ENCODE results near the gene SGIP1. TPM values are rescaled to one million over a fixed set of nuclear protein-coding genes. Genes with fewer than 3 reads are reported as not detected.

SGIP1 gene
- polyA plus RNA-seq, 1 experiment = 110 TPM

- H3K4me3 ChIP-seq (ENCODE audit: low read depth, low read length) = no peak overlapping the region
- H3K27ac ChIP-seq (ENCODE audit: low read depth, low read length) = no peak overlapping the region
- no peak for TF ChIP-seq CTCF (IDR thresholded peaks at IDR 0.05; ENCODE audit: low read depth, low read length)
- H3K9me3 ChIP-seq (ENCODE audit: control insufficient read depth, insufficient read depth, low read length) = no peaks in the 10 kb centered on the region
- POLR2A ChIA-PET = no interaction called here
- no peak for DNase-seq (ENCODE audit: low read depth, low spot score)
- no peaks in the 10 kb centered on the region for H3K27me3 ChIP-seq (ENCODE audit: control insufficient read depth, insufficient read depth, low read length)
- CTCF ChIA-PET = interaction anchor here (1.1 to 7.4 kb wide), 3 partner anchors 377 to 444 kb away, joined by 4 to 134 read pairs (median 100); no protein-coding TSS in a partner anchor
These were observed 233.7 kb downstream of the SGIP1 start for GRCh38 chr1:66767626-66768025.

GRCh38 chr1:66768965-66769364 lies 235.0 kb downstream of the SGIP1 start:
- no peaks in the 10 kb centered on the region for H3K27me3 ChIP-seq (ENCODE audit: control insufficient read depth, insufficient read depth, low read length)
- CTCF ChIA-PET = interaction anchor here (1.2 to 7.4 kb wide), 4 partner anchors 380 to 445 kb away, joined by 3 to 100 read pairs (median 8); no protein-coding TSS in a partner anchor
- POLR2A ChIA-PET = no interaction called here
- H3K9me3 ChIP-seq (ENCODE audit: control insufficient read depth, insufficient read depth, low read length) = no peaks in the 10 kb centered on the region
- no peak for DNase-seq (ENCODE audit: low read depth, low spot score)
- TF ChIP-seq CTCF (IDR thresholded peaks at IDR 0.05; ENCODE audit: low read depth, low read length) = no peak
- no peak overlapping the region for H3K27ac ChIP-seq (ENCODE audit: low read depth, low read length)
- H3K4me3 ChIP-seq (ENCODE audit: low read depth, low read length) = no peak overlapping the region

- Histone ChIP-seq H3K9me3 (ENCODE audit: control insufficient read depth, insufficient read depth, low read length) (no peaks in the 10 kb centered on the region), H3K27me3 (ENCODE audit: control insufficient read depth, insufficient read depth, low read length) (no peaks in the 10 kb centered on the region), H3K4me3 (ENCODE audit: low read depth, low read length) (no peak overlapping the region), H3K27ac (ENCODE audit: low read depth, low read length) (no peak overlapping the region)
- DNase-seq (ENCODE audit: low read depth, low spot score) = no peak
- ChIA-PET CTCF (interaction anchor here (0.7 to 1.7 kb wide), 4 partner anchors 226 to 445 kb away, joined by 3 to 10 read pairs (median 5); no protein-coding TSS in a partner anchor), POLR2A (no interaction called here)
- TF ChIP-seq CTCF (IDR thresholded peaks at IDR 0.05; ENCODE audit: low read depth, low read length) = no peak
These were observed 235.7 kb downstream of the SGIP1 start for GRCh38 chr1:66769512-66770229.

GRCh38 chr1:66770240-66770639 lies 236.3 kb downstream of the SGIP1 start:
- TF ChIP-seq CTCF (IDR thresholded peaks at IDR 0.05; ENCODE audit: low read depth, low read length) = no peak

GRCh38 chr1:66770694-66771093 lies 236.7 kb downstream of the SGIP1 start:
- no peaks in the 10 kb centered on the region for H3K9me3 ChIP-seq (ENCODE audit: control insufficient read depth, insufficient read depth, low read length)
- no peak for DNase-seq (ENCODE audit: low read depth, low spot score)
- H3K4me3 ChIP-seq (ENCODE audit: low read depth, low read length) = no peak overlapping the region
- no peaks in the 10 kb centered on the region for H3K27me3 ChIP-seq (ENCODE audit: control insufficient read depth, insufficient read depth, low read length)
- ChIA-PET CTCF (interaction anchor here (0.7 to 1.7 kb wide), 3 partner anchors 291 to 444 kb away, joined by 3 to 10 read pairs (median 7); no protein-coding TSS in a partner anchor), POLR2A (no interaction called here)
- no peak for TF ChIP-seq CTCF (IDR thresholded peaks at IDR 0.05; ENCODE audit: low read depth, low read length)
- no peak overlapping the region for H3K27ac ChIP-seq (ENCODE audit: low read depth, low read length)

More at GRCh38 chr1:66770240-66770639, 236.3 kb downstream of the SGIP1 start:
- Histone ChIP-seq H3K27ac (ENCODE audit: low read depth, low read length) (no peak overlapping the region), H3K4me3 (ENCODE audit: low read depth, low read length) (no peak overlapping the region), H3K9me3 (ENCODE audit: control insufficient read depth, insufficient read depth, low read length) (no peaks in the 10 kb centered on the region), H3K27me3 (ENCODE audit: control insufficient read depth, insufficient read depth, low read length) (no peaks in the 10 kb centered on the region)
- no peak for DNase-seq (ENCODE audit: low read depth, low spot score)
- CTCF ChIA-PET = interaction anchor here (0.7 to 1.7 kb wide), 4 partner anchors 226 to 444 kb away, joined by 3 to 10 read pairs (median 5); no protein-coding TSS in a partner anchor
- POLR2A ChIA-PET = no interaction called here

Data from AG04450 (cell line).